Dermis blood vessel endothelial cell (primary cell): ENCODE data around the gene FOS. TPM values are rescaled to one million over a fixed set of nuclear protein-coding genes. Genes with fewer than 3 reads are reported as not detected.
"Not testable (repeated sequence)": the region's sequence is repeated elsewhere in the genome, so short reads cannot be mapped to it uniquely, and the experiment has no call there.

Experiments
- DNase-seq: peaks from one replicate; pipeline ENCODE4 v3.0.0; 2010
- total RNA-seq: library from RNA; depleted of rRNA; stranded (reverse); fragments of >200 nt; gene quantifications from 2 replicates; pipeline ENCODE4 v1.2.3, GENCODE V29; 2014

Gene FOS
- total RNA-seq, 1 donor from 2014 or later, result 127 TPM

DNA sequence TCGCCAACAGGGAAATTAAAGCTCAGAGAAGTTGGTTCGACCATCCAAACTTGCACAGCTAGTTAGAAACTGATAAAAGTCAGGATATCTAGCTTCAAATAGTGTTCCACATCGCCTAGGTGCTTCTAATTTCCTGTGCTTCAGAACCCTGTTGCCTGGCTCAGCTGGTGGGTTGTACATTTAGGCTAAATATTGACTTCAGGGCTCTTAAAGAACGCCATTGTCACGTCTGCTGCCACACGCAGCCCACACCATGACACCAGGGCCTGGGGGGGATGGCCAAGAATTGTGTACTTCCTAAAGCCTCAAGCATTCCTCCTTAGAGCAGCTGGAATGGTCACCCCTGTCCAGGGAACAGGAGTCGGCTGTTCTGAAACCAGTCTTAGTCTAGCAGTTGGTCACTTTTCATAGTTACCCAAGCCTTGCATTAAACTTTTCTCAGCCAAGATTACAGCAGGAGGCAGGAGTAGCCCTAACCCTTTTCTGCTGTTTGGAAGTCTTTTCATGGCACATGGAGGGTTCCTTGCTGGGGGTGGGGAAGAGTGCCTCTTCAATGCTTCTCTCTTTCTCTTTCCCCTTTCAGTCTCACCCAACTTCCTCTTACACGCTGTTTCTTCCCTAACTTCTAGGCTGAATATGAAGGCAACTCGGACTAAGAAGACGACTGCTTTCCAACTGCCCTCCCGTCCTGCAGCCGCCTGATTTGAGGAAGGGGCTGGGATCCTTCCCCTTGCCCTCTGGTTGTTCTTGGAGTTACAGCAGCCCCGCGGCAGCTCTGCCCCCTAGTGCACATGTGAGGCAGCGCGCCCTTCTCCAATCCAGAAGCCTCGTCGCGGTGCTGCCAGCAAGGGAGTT, 17.1 kb downstream of the FOS start:
- DNase-seq, result peak; percentile 89

- DNase-seq, result no peak
Measured at GRCh38 chr14:75297411-75298040, 18.9 kb downstream of the FOS start.

DNA sequence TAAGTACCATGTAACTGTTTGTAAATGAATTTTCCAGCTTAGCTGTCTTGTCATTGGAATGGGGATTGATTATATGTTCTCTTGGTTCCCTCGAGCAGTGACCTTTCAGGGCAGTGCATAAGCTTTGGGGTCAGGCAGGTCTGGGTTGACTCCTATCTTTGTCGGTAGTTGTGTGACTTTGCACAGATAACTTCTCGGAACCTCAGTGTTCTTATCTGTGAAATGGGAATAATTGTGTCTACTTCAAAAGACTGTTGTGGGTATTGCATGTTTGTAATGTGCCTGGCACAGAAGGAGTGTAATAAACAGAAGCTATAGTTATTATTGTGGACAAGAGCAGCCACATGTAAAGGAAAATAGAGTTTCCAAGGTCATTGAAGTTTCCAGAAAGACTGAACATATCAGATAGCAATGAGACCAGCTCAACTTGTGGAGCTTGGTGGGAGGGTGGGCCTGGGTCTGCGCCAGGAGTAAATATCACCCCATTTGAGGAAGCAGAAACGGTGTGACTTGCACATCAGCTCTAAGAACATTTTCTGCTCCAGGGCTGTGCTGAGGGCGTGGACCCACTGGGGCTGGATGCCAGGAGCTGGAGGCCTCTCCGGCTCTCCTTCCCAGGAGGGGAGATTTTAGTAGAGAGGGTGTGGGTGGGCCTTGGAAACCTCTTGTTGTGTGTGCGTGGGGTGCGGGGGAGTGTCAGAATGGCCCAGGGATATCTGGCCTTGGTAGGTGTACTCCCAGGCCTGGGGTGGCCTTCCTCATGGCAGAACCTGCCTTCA, 19.7 kb downstream of the FOS start:
- DNase-seq, result no peak

DNA sequence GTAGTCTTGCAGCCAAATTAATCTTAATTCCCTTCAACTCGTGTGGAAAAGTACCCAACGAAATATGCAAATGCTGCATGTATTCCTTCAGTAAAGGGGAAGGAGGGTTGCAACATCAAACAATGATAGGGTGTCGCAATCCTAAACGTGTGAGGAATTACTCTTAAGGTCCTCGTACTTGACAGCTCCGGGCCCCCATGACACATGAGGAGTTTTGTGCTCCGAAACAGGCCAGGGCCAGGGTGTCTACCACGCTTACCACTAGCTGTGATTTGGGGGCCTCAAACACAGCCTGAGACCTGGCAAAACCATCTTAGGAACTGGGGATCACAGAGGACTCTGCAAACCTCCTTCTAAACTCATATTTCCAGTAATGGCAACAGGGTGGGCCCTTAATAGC, 20.4 kb downstream of the FOS start:
- DNase-seq, result no peak

GRCh38 chr14:75299576-75299975, 20.9 kb downstream of the FOS start:
- DNase-seq, result no peak

- DNase-seq, result peak; percentile 81
Measured at GRCh38 chr14:75301666-75302325, 23.2 kb downstream of the FOS start.

GRCh38 chr14:75303381-75303789, 24.8 kb downstream of the FOS start:
- DNase-seq, result peak; percentile 88

GRCh38 chr14:75306410-75306809, 27.8 kb downstream of the FOS start:
- not testable (repeated sequence) for DNase-seq

DNA sequence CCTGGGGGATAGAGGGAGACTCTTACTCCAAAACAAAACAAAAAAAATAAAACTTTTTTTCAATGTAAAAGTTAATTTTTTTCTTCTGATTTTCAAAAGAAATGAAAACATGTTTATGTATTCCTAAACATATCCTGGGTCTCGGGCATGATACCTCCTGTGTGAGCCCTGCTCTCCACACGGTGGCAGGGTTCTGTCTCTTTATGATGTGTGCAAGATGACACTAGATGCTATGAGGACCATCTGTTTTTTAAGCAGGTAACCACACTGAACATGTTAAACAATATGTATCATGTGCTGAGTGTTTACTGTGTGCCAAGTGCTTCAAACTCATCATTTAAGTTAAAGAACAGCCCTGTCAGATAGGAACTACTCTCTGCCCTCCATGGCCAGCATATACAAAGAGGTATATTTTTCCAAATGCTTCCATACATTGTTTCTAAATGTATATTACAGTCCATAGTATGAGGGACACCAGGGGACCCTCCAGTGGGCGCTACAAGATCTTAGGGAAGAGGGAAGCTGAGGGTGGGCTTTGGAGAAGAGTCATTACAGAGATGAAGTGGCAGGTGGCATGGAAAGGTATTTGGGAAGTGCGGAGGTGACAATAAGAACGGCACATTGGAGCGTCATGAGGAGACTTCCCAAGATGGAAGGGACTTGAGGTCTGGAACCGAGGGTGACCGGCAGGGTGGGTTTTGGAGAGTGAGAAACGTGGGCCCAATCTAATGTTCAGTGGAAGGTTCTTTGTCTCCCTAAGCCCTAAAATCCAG, 28.5 kb downstream of the FOS start:
- DNase-seq, result no peak

DNA sequence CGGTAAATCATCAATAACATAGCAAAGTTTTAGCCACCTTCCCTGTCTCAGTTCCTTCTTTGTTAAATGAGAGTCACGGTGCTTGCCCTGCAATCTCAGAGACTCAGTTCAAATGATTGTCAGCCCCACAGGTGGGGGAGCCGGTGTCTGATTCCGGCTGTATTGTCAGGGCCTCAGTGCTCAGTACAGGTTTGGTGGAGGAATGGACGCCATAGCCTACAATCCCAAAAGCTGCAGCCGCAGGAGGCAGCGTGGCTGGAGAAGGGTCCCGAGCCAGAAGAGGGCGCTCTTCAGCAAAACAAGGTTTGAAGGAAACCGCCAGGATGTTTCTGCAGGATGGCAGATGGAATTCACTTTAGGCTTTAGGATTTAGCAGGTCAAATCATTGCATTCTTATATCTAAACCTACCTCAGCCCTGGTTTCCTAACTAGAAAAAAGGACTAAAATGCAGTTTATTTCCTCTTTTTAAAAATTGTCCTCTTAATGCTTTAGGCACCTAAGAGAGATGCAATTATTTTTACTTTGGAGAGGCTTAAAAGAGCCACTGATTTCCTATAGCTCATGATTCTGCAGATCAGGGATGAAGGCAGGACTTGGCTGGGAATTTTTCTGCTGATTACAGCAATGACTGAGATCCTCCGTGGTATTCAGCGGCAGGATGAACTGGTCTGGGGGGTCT, 29.2 kb downstream of the FOS start:
- peak; percentile 91 for DNase-seq

- not testable (repeated sequence) for DNase-seq
Measured at GRCh38 chr14:75308991-75309390, 30.4 kb downstream of the FOS start.

DNA sequence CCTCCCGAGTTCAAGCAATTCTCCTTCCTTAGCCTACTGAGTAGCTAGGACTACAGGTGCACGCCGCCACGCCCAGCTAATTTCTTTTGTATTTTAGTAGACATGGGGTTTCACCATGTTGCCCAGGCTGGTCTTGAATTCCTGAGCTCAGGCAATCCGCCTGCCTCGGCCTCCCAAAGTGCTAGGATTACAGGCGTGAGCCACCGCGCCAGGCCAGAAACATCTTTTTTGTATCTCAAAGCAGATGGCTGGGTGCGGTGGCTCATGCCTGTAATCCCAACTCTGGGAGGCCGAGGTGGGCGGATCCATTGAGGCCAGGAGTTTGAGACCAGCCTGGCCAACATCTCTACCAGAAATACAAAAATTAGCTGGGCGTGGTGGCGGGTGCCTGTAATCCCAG, 30.9 kb downstream of the FOS start:
- not testable (repeated sequence) for DNase-seq

GRCh38 chr14:75310295-75311111, 31.9 kb downstream of the FOS start:
- peak; percentile 92 for DNase-seq

DNA sequence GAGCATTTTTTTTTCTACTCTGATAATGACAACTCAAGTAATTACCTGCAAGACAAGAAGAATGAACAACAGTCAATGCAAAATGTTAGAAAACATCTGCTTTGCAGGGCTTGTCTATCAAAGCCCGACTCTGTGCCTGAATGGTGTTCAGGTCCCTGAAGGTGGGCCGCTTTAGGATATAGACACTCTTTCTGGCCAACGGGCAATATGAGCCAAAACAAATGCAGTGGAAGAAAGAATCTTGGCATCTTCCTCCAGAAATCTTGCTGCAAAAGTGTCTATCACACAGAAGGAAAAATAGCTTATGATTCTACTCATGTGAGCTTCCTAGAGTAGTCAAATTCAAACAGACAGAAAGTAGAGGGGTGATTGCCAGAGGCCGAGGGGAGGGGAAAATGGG, 32.7 kb downstream of the FOS start:
- DNase-seq, result no peak

DNA sequence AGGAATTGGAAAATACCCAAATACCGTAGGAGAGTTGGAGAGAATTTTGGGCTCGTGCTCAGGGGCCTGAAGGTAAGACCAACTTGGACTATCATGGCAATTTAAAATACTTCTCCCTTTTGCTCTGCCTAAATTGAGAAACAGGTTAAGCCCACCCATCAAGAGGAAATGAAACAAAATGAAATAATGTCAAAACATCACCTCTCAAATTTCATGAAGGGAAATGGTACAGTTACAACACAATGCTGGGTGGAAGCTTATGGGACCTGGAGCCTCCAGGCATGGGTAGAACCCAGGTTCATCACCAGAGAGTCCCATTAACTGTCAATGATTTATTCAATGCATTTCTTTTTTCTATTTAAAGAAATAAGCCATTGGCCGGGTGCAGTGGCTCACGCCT, 33.7 kb downstream of the FOS start:
- no peak for DNase-seq

- DNase-seq, result no peak
Measured at GRCh38 chr14:75313294-75313693, 34.7 kb downstream of the FOS start.

DNA sequence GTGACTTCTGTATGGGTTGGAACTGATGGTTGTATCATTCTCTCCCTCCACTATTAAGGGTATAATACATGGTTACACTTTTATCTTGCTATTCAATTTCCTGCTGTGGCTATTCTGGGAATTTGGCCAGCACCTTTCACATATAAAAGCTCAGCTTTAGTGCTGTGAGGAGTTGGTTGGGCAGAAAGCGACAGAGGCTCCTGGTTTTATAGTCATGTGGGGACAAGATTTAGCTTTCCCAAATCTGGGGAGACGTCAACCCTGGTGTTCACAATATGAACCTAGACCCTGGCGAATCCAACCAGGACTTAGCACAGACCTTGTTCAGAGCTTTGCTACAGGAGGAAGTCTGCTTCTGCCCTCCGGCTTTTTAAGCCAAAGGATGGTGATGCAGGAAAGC, 36.5 kb downstream of the FOS start:
- peak; percentile 36 for DNase-seq

GRCh38 chr14:75317148-75317547, 38.5 kb downstream of the FOS start:
- no peak for DNase-seq

DNA sequence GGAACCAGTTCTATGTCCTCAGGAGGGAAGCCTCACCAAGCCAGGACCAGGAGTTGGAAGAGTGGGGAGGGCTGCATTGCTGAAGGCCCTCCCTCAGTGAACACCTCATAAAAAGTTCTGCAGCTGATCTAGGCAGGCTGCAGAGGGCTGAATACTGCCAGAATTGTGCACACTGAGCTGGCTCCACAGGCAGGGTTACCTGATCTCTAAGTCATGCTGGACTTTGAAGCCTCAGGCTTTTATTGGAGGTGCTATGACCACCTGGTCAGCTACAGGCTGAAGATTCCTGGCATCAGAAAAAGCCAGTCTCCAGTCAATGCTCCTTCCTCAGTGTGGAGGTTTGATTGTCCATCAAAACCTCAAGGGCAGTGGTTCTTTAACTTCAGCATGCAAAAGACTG, 39.7 kb downstream of the FOS start:
- DNase-seq, result no peak

DNA sequence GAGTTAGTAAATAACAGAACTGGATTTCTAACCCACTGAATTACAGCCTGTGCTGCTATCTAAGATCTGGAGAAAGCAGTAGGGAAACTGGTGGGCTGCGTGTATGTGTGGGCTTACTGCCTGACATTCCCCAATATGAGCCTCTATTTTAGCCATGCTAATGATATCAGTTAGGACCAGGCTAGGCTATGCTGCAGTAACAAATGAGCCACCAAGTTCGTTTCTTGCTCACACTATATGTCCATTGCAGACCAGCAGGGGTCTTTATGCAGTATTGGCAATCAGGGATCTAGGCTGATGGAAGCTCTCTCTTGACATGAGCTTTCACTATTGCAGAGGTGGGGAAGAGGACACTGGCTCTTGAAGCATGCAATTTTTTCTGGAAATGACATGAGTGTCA, 40.4 kb downstream of the FOS start:
- DNase-seq, result no peak

- no peak for DNase-seq
Measured at GRCh38 chr14:75320196-75320595, 41.6 kb downstream of the FOS start.
